H1 (cell line): ENCODE measurements around the gene TRIM71. TPM values are rescaled to one million over a fixed set of nuclear protein-coding genes. Genes with fewer than 3 reads are reported as not detected.

Experiments
- CTCF ChIA-PET: fragments of 300-600 bp; sonication (Branson Sonifier 250); formaldehyde crosslinking; loops from one replicate; lab custom pipeline; 2021; ENCODE audit not compliant: partially characterized antibody; lab: Charles Lee
- POLR2A ChIA-PET: fragments of 300-600 bp; sonication (Branson Sonifier 250); formaldehyde crosslinking; loops from one replicate; lab custom pipeline; 2021; ENCODE audit warnings: inconsistent platforms; ENCODE audit not compliant: partially characterized antibody; lab: Charles Lee
- DNase-seq, 2 experiments: peaks; one replicate each; pipeline versions ENCODE4 v3.0.0 to v3.0.0-alpha.2; 2010 to 2022; ENCODE audit warnings: low spot score in 2 of 2, low read depth in 1 of 2, mixed read lengths in 1 of 2
- FAIRE-seq: peaks from 2 replicates; lab custom pipeline; 2011; peaks lifted over from hg19 to GRCh38; lab: Jason Lieb, UNC
- H2AFZ ChIP-seq: 2 replicates; pipeline ENCODE4 v1.8.1; 2012; ENCODE audit warnings: low read length, inconsistent platforms
- H2AK5ac ChIP-seq: 2 replicates; pipeline ENCODE4 v1.6.1; 2013; ENCODE audit warnings: low read depth, low read length
- H2BK120ac ChIP-seq: replicated peaks from 2 replicates; pipeline ENCODE3; 2013; ENCODE audit warnings: low read depth, low read length, inconsistent platforms
- H2BK12ac ChIP-seq: 2 replicates; pipeline ENCODE4 v1.6.1; 2013; ENCODE audit warnings: low read depth, low read length
- H2BK15ac ChIP-seq: 2 replicates; pipeline ENCODE4 v1.6.1; 2013; ENCODE audit warnings: low read length
- H2BK20ac ChIP-seq: 2 replicates; pipeline ENCODE4 v1.6.1; 2013; ENCODE audit warnings: low read length
- H2BK5ac ChIP-seq: 2 replicates; pipeline ENCODE4 v1.6.1; 2013; ENCODE audit warnings: low read depth, low read length
- H3K14ac ChIP-seq: 2 replicates; pipeline ENCODE4 v1.6.1; 2013; ENCODE audit warnings: inconsistent platforms; ENCODE audit not compliant: insufficient read length
- H3K18ac ChIP-seq: 2 replicates; pipeline ENCODE4 v1.6.1; 2013; ENCODE audit warnings: low read length; ENCODE audit errors: extremely low read depth
- H3K23ac ChIP-seq: 2 replicates; pipeline ENCODE4 v1.6.1; 2013; ENCODE audit warnings: inconsistent platforms; ENCODE audit not compliant: insufficient read length
- H3K23me2 ChIP-seq: 2 replicates; pipeline ENCODE4 v1.6.1; 2013; ENCODE audit warnings: low read depth, low read length
- H3K27ac ChIP-seq: 2 replicates; pipeline ENCODE4 v1.6.1; 2011; ENCODE audit warnings: low read depth, low read length, inconsistent platforms
- H3K27me3 ChIP-seq, 4 experiments: replicated peaks in 1 of 4; 1 replicate in 1 of 4; 2 replicates in 3 of 4; pipeline versions ENCODE4 v1.6.1 to v1.8.1; 2011 to 2013; ENCODE audit warnings: low read length in 3 of 4, mild to moderate bottlenecking in 3 of 4, inconsistent platforms in 2 of 4, mixed read lengths in 2 of 4, moderate library complexity in 1 of 4; ENCODE audit not compliant: control insufficient read depth in 3 of 4, insufficient read depth in 3 of 4; ENCODE audit errors: extremely low read depth in 1 of 4
- H3K36me3 ChIP-seq, 4 experiments: 2 replicates each; pipeline versions ENCODE4 v1.6.1 to v1.8.1; 2011 to 2013; ENCODE audit warnings: mild to moderate bottlenecking in 4 of 4, low read length in 3 of 4, moderate library complexity in 2 of 4, control low read depth in 1 of 4, inconsistent platforms in 1 of 4; ENCODE audit not compliant: insufficient read depth in 4 of 4, control insufficient read depth in 2 of 4
- H3K4ac ChIP-seq: replicated peaks from 2 replicates; pipeline ENCODE3; 2013; ENCODE audit warnings: low read length, low read depth, mixed read lengths, inconsistent platforms; ENCODE audit not compliant: insufficient read length
- H3K4me1 ChIP-seq, 4 experiments: replicated peaks in 1 of 4; 1 replicate in 1 of 4; 2 replicates in 3 of 4; pipeline versions ENCODE4 v1.6.1 to v1.8.1; 2011 to 2013; ENCODE audit warnings: low read length in 3 of 4, inconsistent platforms in 2 of 4, mixed read lengths in 1 of 4; ENCODE audit not compliant: insufficient read depth in 4 of 4, control insufficient read depth in 3 of 4
- H3K4me2 ChIP-seq, 2 experiments: 2 replicates each; pipeline versions ENCODE4 v1.6.1 to v1.8.1; 2011 to 2013; ENCODE audit warnings: low read depth in 2 of 2, low read length in 2 of 2, control low read depth in 1 of 2, inconsistent platforms in 1 of 2, mild to moderate bottlenecking in 1 of 2; ENCODE audit not compliant: insufficient read depth in 1 of 2
- H3K4me3 ChIP-seq, 4 experiments: fragments of 200-600, 300-600 bp in 1 of 4; sonication (generic), shearing (Covaris generic), sonication (Bioruptor Twin) in 1 of 4; 2 replicates each; pipeline versions ENCODE4 v1.5.1 to v1.8.1; 2011 to 2016; ENCODE audit warnings: low read length in 4 of 4, low read depth in 3 of 4, control low read depth in 2 of 4, inconsistent platforms in 2 of 4, mild to moderate bottlenecking in 2 of 4, mixed read lengths in 1 of 4, moderate library complexity in 1 of 4; ENCODE audit not compliant: insufficient read depth in 2 of 4; ENCODE audit errors: extremely low read depth in 1 of 4
- H3K56ac ChIP-seq: replicated peaks from 2 replicates; pipeline ENCODE3; 2013; ENCODE audit warnings: low read depth, mild to moderate bottlenecking, mixed read lengths, low read length, inconsistent platforms; ENCODE audit not compliant: insufficient read length
- H3K79me1 ChIP-seq: 2 replicates; pipeline ENCODE4 v1.6.1; 2013; ENCODE audit warnings: low read depth, low read length, control low read depth
- H3K79me2 ChIP-seq, 2 experiments: 2 replicates each; pipeline versions ENCODE4 v1.6.1 to v1.8.1; 2012 to 2013; ENCODE audit warnings: low read length in 2 of 2, mild to moderate bottlenecking in 2 of 2, inconsistent platforms in 1 of 2; ENCODE audit not compliant: insufficient read depth in 2 of 2, control insufficient read depth in 1 of 2
- H3K9ac ChIP-seq, 4 experiments: replicated peaks in 1 of 4; 1 replicate in 1 of 4; 2 replicates in 3 of 4; pipeline versions ENCODE4 v1.6.1 to v1.8.1; 2011 to 2013; ENCODE audit warnings: low read depth in 3 of 4, low read length in 3 of 4, control low read depth in 2 of 4, mild to moderate bottlenecking in 2 of 4, moderate library complexity in 2 of 4, inconsistent platforms in 1 of 4; ENCODE audit errors: extremely low read depth in 1 of 4
- H3K9me3 ChIP-seq, 2 experiments: 2 replicates each; pipeline versions ENCODE4 v1.6.1 to v1.8.1; 2012 to 2013; ENCODE audit warnings: mild to moderate bottlenecking in 2 of 2, moderate library complexity in 2 of 2, control low read depth in 1 of 2, inconsistent platforms in 1 of 2, low read depth in 1 of 2, low read length in 1 of 2, mixed read lengths in 1 of 2; ENCODE audit not compliant: insufficient read depth in 2 of 2
- H4K20me1 ChIP-seq, 2 experiments: replicated peaks in 1 of 2; 2 replicates each; pipeline versions ENCODE3 to v1.8.1; 2011 to 2013; ENCODE audit warnings: inconsistent platforms in 2 of 2, low read length in 2 of 2, mild to moderate bottlenecking in 1 of 2; ENCODE audit not compliant: insufficient read depth in 2 of 2, control insufficient read depth in 1 of 2
- H4K5ac ChIP-seq: 2 replicates; pipeline ENCODE4 v1.6.1; 2013; ENCODE audit warnings: low read length, low read depth, mixed read lengths, inconsistent platforms; ENCODE audit not compliant: insufficient read length
- H4K8ac ChIP-seq: 2 replicates; pipeline ENCODE4 v1.8.0; 2013; ENCODE audit warnings: mild to moderate bottlenecking, moderate library complexity, low read length, inconsistent platforms; ENCODE audit not compliant: insufficient read depth; ENCODE audit errors: extremely low read depth
- H4K91ac ChIP-seq: replicated peaks from 2 replicates; pipeline ENCODE3; 2013; ENCODE audit warnings: low read length, mixed read lengths, inconsistent platforms; ENCODE audit not compliant: insufficient read length
- CBX5 ChIP-seq: fragments of 300-800, 300-1000 bp; sonication (generic); IDR thresholded peaks from 2 replicates; pipeline ENCODE4 v1.7.1; 2016; ENCODE audit warnings: antibody characterized with exemption, low read length, low read depth
- EGR1 ChIP-seq: IDR thresholded peaks from 2 replicates; pipeline ENCODE4 v1.6.1; 2011; ENCODE audit warnings: low read depth, low read length, borderline replicate concordance
- MAFK ChIP-seq: IDR thresholded peaks from 2 replicates; pipeline ENCODE4 v1.6.1; 2012; ENCODE audit warnings: low read depth, mild to moderate bottlenecking, improper control_type of control experiment, low read length
- SAP30 ChIP-seq: fragments of 300-600 bp; sonication (generic); IDR thresholded peaks from 2 replicates; pipeline ENCODE4 v1.7.1; 2012; ENCODE audit warnings: low read length, moderate library complexity, mild to moderate bottlenecking, inconsistent platforms; ENCODE audit not compliant: insufficient read depth, insufficient replicate concordance
- SIRT6 ChIP-seq: IDR thresholded peaks from one replicate; pipeline ENCODE4 v1.7.1; 2012; ENCODE audit warnings: low read length, inconsistent platforms
- SP1 ChIP-seq: IDR thresholded peaks from 2 replicates; pipeline ENCODE4 v1.6.1; 2011; ENCODE audit warnings: low read depth, low read length
- TAF1 ChIP-seq: IDR thresholded peaks from 2 replicates; pipeline ENCODE4 v1.6.1; 2011; ENCODE audit warnings: mild to moderate bottlenecking, low read depth, low read length
- TBP ChIP-seq: IDR thresholded peaks from 2 replicates; pipeline ENCODE4 v1.6.1; 2011; ENCODE audit warnings: low read depth, low read length, improper control_type of control experiment
- YY1 ChIP-seq: IDR thresholded peaks from 2 replicates; pipeline ENCODE4 v1.6.1; 2011; ENCODE audit warnings: low read depth, mild to moderate bottlenecking, low read length
- WGBS, 2 experiments: shearing (Covaris generic) in 1 of 2; methylation state at CpG; one replicate each; pipeline versions ENCODE4 v1.1.6 to v1.1.7; 2013 to 2015; ENCODE audit warnings: low lambda C conversion rate in 2 of 2, mixed read lengths in 2 of 2, inconsistent platforms in 1 of 2, low coverage in 1 of 2, missing lambda C conversion rate in 1 of 2; ENCODE audit not compliant: insufficient replicate concordance in 2 of 2, insufficient coverage in 1 of 2, insufficient read length in 1 of 2; ENCODE audit errors: extremely low coverage in 1 of 2, missing lambda C conversion rate in 1 of 2; 5-methylcytosine and 5-hydroxymethylcytosine counted together
- polyA plus RNA-seq, 7 experiments: library from polyadenylated mRNA; depleted of rRNA in 3 of 7; stranded (reverse) in 5 of 7; unstranded in 2 of 7; fragments of >200 nt in 5 of 7; fragments of 200-250 nt in 2 of 7; gene quantifications; 1 replicate in 5 of 7; 2 replicates in 1 of 7; 4 replicates in 1 of 7; pipeline versions ENCODE4 v1.2.1 to v1.2.3, GENCODE V29; 2011 to 2013; ENCODE audit warnings: missing spikeins in 2 of 7, mixed read lengths in 2 of 7
- total RNA-seq: library from RNA; stranded (reverse); fragmentation: NEBNext Ultra II Directional; extraction: Animal tissue kit (Norgen Biotek cat#: 25700); gene quantifications from 2 replicates; pipeline ENCODE4 v1.2.1, GENCODE V29; 2021
- TF ChIP-seq, protein P1 (sequence below): IDR thresholded peaks from 2 replicates; pipeline ENCODE4 v1.6.1; 2011; ENCODE audit warnings: low read depth, mild to moderate bottlenecking, low read length; ENCODE audit not compliant: insufficient read depth
- TF ChIP-seq, protein P2 (sequence below): IDR thresholded peaks from 2 replicates; pipeline ENCODE4 v1.6.1; 2012; ENCODE audit warnings: inconsistent platforms

TRIM71 gene
- total and polyA plus RNA-seq, 2 of the 8 experiments (the other 6 are each of a cell fraction or from before 2014, with no cell fraction given): 53.7 to 293 TPM

DNA sequence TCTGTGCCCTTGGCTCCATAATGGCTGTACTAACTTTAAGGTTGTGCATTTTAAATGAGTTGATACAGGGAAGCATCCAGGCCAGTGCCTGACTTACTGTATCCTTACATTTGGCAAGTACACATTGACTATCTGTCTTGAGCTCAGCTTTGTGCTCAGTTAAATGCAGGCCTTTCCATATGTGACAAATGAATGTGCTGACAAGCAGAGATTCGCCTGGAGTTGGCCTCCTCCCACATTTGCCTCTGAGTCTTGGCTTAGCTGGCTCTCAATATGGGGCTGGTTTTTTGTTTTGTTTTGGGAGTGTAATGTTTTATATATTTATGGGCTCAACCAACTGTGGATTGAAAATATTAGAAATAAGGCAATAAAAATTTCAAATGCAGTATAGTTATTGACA is 29.7 kb downstream of the TRIM71 start:
- Histone ChIP-seq H2BK5ac (no peak overlapping the region), H3K4me3 (peak overlapping the region in 1 of 4 experiments; percentile 37; a peak in 1 of 8 replicates), H3K9me3 (no peaks in the 10 kb centered on the region), H2AK5ac (no peak overlapping the region), H3K27me3 (no peaks in the 10 kb centered on the region), H3K14ac (no peak overlapping the region), H3K23me2 (0 out of 2 replicates have a peak, but pooled peaks cover 2% of the 10 kb centered on the region), H2BK12ac (no peak overlapping the region), H3K27ac (no peak overlapping the region), H3K36me3 (no peaks in the 10 kb centered on the region), H2BK15ac (no peak overlapping the region), H3K4me2 (peak overlapping the region in 1 of 2 experiments; percentile 81; a peak in 3 of 4 replicates), H2BK120ac (no peak overlapping the region), H4K8ac (no peak overlapping the region), H4K91ac (no peak overlapping the region), H2BK20ac (no peak overlapping the region), H3K79me2 (peaks cover 79 to 98% of the 10 kb centered on the region in 2 experiments), H3K4me1 (peaks cover 47 to 70% (median 56%) of the 10 kb centered on the region in 4 experiments), H3K4ac (no peak overlapping the region), H4K5ac (no peak overlapping the region), H4K20me1 (peaks cover 54 to 58% of the 10 kb centered on the region in 2 experiments), H3K18ac (no peak overlapping the region; the same call in 1 of the 2 replicates), H3K79me1 (peaks cover 2% of the 10 kb centered on the region), H3K9ac (no peak overlapping the region; a peak in 1 of 7 replicates), H3K56ac (no peak overlapping the region), H3K23ac (no peak overlapping the region), H2AFZ (no peak overlapping the region)
- TF ChIP-seq TBP (no peak), TAF1 (no peak), MAFK (no peak), YY1 (no peak), SIRT6 (no peak), CBX5 (no peak), EGR1 (no peak), SAP30 (no peak), SP1 (no peak)
- TF ChIP-seq, protein P1, sequence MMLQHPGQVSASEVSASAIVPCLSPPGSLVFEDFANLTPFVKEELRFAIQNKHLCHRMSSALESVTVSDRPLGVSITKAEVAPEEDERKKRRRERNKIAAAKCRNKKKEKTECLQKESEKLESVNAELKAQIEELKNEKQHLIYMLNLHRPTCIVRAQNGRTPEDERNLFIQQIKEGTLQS: no peak
- TF ChIP-seq, protein P2, sequence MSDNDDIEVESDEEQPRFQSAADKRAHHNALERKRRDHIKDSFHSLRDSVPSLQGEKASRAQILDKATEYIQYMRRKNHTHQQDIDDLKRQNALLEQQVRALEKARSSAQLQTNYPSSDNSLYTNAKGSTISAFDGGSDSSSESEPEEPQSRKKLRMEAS: no peak
- no peak for DNase-seq
- no peak for FAIRE-seq
- ChIA-PET POLR2A (interaction anchor here (0.7 to 10.2 kb wide), 11 partner anchors 9 to 51 kb away, joined by 3 to 104 read pairs (median 5); no protein-coding TSS in a partner anchor), CTCF (interaction anchor here (1.3 to 5.5 kb wide), 4 partner anchors 17 to 69 kb away, joined by 3 to 34 read pairs (median 4); no protein-coding TSS in a partner anchor)
- WGBS, 2 experiments: 82% methylated on average over 1 of the region's 1 CpG; no CpG with 5 or more reads in 1 of the 2 experiments
